Measurements from ENCODE around the gene FLNA. TPM values are rescaled to one million over a fixed set of nuclear protein-coding genes. Genes with fewer than 3 reads are reported as not detected.

FLNA gene
- total and polyA plus RNA-seq, 2 of the 13 experiments (the other 11 are each of a cell fraction or from before 2014, with no cell fraction given) = 83.4 to 174 TPM

DNA sequence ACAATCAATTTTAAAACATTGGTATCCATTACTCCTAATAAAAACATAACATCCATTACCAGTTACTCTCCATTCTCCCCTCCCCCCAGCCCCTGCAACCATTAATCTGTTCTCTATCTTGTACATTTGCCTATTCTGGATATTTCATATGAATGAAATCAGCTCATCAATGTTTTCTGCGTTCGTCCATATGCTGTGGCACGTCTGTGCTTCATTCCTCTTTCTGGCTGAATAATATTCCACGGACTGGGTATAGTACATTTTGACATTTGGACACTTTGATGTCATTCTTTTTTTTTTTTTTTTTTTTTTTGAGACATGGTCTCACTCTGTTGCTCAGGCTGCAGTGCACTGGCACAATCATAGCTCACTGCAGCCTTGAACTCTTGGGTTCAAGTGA is 29.4 kb upstream of the FLNA start:
- peaks cover 41% of the 10 kb centered on the region for H3K4me1 ChIP-seq (ENCODE audit: insufficient read depth, low read length)
- ChIA-PET POLR2A (no interaction called here), CTCF (ENCODE audit: low intra/inter-chr PET ratio, low total read pairs) (no interaction called here)
- no peak overlapping the region for H3K4me3 ChIP-seq (replicated peaks in 1 of 3; ENCODE audit: insufficient read depth in 1 of 3, low read depth in 2 of 3, low read length in 3 of 3)
- intact Hi-C loops (cut with micrococcal nuclease; ENCODE audit: unreplicated experiment) (no loop called here), in situ Hi-C loops (cut with HindIII; ENCODE audit: extremely low pct_ligation_motif_present, low pct_unique_long_range_greater_than_20kb) (loop anchor here (25.0 kb wide), 1 partner anchor 133 kb away; the partner anchor contains the start of genes G6PD and IKBKG)
- ATAC-seq (no peak), FAIRE-seq (no peak), DNase-seq (ENCODE audit: low spot score) (no peak)
- H3K27ac ChIP-seq (ENCODE audit: extremely low read length, insufficient read depth, low read length) = no peak overlapping the region
- peaks cover 6 to 22% of the 10 kb centered on the region in 2 experiments; a peak in 4 of 5 replicates for H3K36me3 ChIP-seq (replicated peaks in 1 of 2; ENCODE audit: control insufficient read depth in 1 of 2, insufficient read depth in 2 of 2, low read length in 2 of 2)
- H3K79me2 ChIP-seq (ENCODE audit: insufficient read depth, low read length) = peaks cover 9% of the 10 kb centered on the region
- H3K9ac ChIP-seq (ENCODE audit: insufficient read depth, low read depth, low read length) = no peak overlapping the region
- H3K4me2 ChIP-seq (ENCODE audit: low read depth, low read length) = no peak overlapping the region
- peaks cover 20% of the 10 kb centered on the region; the same call in 1 of the 2 replicates for H4K20me1 ChIP-seq (ENCODE audit: insufficient read depth, low read length)
- H3K27me3 ChIP-seq (ENCODE audit: control insufficient read depth in 1 of 2, insufficient read depth in 2 of 2, low read length in 2 of 2) = no peaks in the 10 kb centered on the region
- no peak overlapping the region for H2AFZ ChIP-seq (ENCODE audit: low read length)
- no TSS peak for BruUV-seq (replicated peaks)
- WGBS (ENCODE audit: low lambda C conversion rate) = 88% methylated on average over 4 of the region's 4 CpGs
- no peaks in the 10 kb centered on the region for H3K9me3 ChIP-seq (ENCODE audit: low read length)
- TF ChIP-seq, protein P1, sequence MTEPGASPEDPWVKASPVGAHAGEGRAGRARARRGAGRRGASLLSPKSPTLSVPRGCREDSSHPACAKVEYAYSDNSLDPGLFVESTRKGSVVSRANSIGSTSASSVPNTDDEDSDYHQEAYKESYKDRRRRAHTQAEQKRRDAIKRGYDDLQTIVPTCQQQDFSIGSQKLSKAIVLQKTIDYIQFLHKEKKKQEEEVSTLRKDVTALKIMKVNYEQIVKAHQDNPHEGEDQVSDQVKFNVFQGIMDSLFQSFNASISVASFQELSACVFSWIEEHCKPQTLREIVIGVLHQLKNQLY (CRISPR knock-in tag; IDR thresholded peaks at IDR 0.05) = no peak
- TF ChIP-seq, protein P2, sequence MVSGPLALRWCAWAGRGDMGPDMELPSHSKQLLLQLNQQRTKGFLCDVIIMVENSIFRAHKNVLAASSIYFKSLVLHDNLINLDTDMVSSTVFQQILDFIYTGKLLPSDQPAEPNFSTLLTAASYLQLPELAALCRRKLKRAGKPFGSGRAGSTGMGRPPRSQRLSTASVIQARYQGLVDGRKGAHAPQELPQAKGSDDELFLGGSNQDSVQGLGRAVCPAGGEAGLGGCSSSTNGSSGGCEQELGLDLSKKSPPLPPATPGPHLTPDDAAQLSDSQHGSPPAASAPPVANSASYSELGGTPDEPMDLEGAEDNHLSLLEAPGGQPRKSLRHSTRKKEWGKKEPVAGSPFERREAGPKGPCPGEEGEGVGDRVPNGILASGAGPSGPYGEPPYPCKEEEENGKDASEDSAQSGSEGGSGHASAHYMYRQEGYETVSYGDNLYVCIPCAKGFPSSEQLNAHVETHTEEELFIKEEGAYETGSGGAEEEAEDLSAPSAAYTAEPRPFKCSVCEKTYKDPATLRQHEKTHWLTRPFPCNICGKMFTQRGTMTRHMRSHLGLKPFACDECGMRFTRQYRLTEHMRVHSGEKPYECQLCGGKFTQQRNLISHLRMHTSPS (CRISPR knock-in tag; IDR thresholded peaks at IDR 0.05; ENCODE audit: low read depth) = no peak
- TF ChIP-seq MBNL3 (CRISPR knock-in tag; conservative IDR thresholded peaks at IDR 0.05) (no peak), ZNF263 (CRISPR knock-in tag; IDR thresholded peaks at IDR 0.05) (no peak), RAD21 (CRISPR knock-in tag; IDR thresholded peaks at IDR 0.05) (no peak), TCF7 (IDR thresholded peaks at IDR 0.05; ENCODE audit: low read depth) (no peak), ZNF143 (CRISPR knock-in tag; IDR thresholded peaks at IDR 0.05) (no peak), ZEB1 (IDR thresholded peaks at IDR 0.05; ENCODE audit: insufficient replicate concordance, low read depth) (no peak), FOXK1 (CRISPR knock-in tag; IDR thresholded peaks at IDR 0.05; ENCODE audit: borderline replicate concordance, low read depth) (no peak), RFX1 (IDR thresholded peaks at IDR 0.05) (no peak), ZBTB1 (CRISPR knock-in tag; IDR thresholded peaks at IDR 0.05; ENCODE audit: borderline replicate concordance) (no peak)
- TF ChIP-seq, protein P3, sequence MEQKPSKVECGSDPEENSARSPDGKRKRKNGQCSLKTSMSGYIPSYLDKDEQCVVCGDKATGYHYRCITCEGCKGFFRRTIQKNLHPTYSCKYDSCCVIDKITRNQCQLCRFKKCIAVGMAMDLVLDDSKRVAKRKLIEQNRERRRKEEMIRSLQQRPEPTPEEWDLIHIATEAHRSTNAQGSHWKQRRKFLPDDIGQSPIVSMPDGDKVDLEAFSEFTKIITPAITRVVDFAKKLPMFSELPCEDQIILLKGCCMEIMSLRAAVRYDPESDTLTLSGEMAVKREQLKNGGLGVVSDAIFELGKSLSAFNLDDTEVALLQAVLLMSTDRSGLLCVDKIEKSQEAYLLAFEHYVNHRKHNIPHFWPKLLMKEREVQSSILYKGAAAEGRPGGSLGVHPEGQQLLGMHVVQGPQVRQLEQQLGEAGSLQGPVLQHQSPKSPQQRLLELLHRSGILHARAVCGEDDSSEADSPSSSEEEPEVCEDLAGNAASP (CRISPR knock-in tag; IDR thresholded peaks at IDR 0.05; ENCODE audit: borderline replicate concordance) = no peak
- TF ChIP-seq, protein P4, sequence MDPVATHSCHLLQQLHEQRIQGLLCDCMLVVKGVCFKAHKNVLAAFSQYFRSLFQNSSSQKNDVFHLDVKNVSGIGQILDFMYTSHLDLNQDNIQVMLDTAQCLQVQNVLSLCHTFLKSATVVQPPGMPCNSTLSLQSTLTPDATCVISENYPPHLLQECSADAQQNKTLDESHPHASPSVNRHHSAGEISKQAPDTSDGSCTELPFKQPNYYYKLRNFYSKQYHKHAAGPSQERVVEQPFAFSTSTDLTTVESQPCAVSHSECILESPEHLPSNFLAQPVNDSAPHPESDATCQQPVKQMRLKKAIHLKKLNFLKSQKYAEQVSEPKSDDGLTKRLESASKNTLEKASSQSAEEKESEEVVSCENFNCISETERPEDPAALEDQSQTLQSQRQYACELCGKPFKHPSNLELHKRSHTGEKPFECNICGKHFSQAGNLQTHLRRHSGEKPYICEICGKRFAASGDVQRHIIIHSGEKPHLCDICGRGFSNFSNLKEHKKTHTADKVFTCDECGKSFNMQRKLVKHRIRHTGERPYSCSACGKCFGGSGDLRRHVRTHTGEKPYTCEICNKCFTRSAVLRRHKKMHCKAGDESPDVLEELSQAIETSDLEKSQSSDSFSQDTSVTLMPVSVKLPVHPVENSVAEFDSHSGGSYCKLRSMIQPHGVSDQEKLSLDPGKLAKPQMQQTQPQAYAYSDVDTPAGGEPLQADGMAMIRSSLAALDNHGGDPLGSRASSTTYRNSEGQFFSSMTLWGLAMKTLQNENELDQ (CRISPR knock-in tag; IDR thresholded peaks at IDR 0.05; ENCODE audit: borderline replicate concordance) = no peak
- TF ChIP-seq, protein P5, sequence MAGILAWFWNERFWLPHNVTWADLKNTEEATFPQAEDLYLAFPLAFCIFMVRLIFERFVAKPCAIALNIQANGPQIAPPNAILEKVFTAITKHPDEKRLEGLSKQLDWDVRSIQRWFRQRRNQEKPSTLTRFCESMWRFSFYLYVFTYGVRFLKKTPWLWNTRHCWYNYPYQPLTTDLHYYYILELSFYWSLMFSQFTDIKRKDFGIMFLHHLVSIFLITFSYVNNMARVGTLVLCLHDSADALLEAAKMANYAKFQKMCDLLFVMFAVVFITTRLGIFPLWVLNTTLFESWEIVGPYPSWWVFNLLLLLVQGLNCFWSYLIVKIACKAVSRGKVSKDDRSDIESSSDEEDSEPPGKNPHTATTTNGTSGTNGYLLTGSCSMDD (CRISPR knock-in tag; IDR thresholded peaks at IDR 0.05) = no peak
- TF ChIP-seq, protein P6, sequence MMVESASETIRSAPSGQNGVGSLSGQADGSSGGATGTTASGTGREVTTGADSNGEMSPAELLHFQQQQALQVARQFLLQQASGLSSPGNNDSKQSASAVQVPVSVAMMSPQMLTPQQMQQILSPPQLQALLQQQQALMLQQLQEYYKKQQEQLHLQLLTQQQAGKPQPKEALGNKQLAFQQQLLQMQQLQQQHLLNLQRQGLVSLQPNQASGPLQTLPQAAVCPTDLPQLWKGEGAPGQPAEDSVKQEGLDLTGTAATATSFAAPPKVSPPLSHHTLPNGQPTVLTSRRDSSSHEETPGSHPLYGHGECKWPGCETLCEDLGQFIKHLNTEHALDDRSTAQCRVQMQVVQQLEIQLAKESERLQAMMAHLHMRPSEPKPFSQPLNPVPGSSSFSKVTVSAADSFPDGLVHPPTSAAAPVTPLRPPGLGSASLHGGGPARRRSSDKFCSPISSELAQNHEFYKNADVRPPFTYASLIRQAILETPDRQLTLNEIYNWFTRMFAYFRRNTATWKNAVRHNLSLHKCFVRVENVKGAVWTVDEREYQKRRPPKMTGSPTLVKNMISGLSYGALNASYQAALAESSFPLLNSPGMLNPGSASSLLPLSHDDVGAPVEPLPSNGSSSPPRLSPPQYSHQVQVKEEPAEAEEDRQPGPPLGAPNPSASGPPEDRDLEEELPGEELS (CRISPR knock-in tag; IDR thresholded peaks at IDR 0.05) = no peak

Data from HepG2 (cell line).